Sigmoid colon (tissue), 4 donors: Measurements from ENCODE around the gene CCL26.

ENCODE experiments used
- EP300 ChIP-seq, 4 donors: sonication (generic); formaldehyde crosslinking; IDR thresholded peaks; one replicate each; pipeline ENCODE4 v1.6.1; 2017; ENCODE audit warnings: antibody characterized with exemption in 4 of 4
- POLR2A ChIP-seq, 2 donors: fragments of 450-650 bp; IDR thresholded peaks; one replicate each; pipeline ENCODE4 v1.6.1; 2016; ENCODE audit warnings: antibody characterized with exemption in 2 of 2, mild to moderate bottlenecking in 2 of 2, moderate library complexity in 2 of 2
- POLR2AphosphoS5 ChIP-seq, 4 donors: sonication (generic); formaldehyde crosslinking; IDR thresholded peaks; one replicate each; pipeline ENCODE4 v1.6.1; 2017; ENCODE audit warnings: antibody characterized with exemption in 4 of 4
- TF ChIP-seq, protein P1 (sequence below), 4 experiments: fragments of 450-650 bp in 3 of 4; fragments of 200-600 bp in 1 of 4; IDR thresholded peaks; one replicate each; pipeline ENCODE4 v1.5.1; 2016 to 2019; ENCODE audit warnings: antibody characterized with exemption in 4 of 4, mild to moderate bottlenecking in 3 of 4, moderate library complexity in 2 of 4

DNA sequence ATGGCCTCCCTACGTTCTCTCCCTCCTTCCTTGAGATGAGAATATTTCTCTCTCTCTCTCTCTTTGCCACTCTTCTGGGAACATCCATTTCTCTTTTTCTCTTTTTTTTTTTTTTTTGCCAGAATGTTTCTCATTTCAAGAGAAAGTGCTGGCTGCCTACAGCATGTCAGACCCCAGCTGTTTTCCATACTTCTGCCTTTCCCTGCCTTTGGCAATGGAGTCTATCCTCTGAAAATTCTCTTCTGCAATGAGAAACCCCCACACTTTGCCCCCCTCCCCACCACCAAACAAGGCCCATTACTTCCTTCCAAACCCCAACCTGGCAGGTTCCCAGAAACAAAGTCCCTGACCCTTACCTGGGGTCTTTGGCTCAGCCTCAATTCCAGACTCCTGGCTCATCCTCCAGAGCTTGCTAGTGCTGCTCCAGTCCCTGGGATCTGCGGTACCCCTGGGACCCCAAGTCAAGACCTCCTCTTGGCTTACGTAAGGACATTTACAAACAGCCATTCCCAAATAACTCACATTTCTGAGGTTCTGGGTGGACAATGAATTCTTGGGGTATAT, 17.4 kb upstream of the CCL26 start:
- TF ChIP-seq, protein P1, sequence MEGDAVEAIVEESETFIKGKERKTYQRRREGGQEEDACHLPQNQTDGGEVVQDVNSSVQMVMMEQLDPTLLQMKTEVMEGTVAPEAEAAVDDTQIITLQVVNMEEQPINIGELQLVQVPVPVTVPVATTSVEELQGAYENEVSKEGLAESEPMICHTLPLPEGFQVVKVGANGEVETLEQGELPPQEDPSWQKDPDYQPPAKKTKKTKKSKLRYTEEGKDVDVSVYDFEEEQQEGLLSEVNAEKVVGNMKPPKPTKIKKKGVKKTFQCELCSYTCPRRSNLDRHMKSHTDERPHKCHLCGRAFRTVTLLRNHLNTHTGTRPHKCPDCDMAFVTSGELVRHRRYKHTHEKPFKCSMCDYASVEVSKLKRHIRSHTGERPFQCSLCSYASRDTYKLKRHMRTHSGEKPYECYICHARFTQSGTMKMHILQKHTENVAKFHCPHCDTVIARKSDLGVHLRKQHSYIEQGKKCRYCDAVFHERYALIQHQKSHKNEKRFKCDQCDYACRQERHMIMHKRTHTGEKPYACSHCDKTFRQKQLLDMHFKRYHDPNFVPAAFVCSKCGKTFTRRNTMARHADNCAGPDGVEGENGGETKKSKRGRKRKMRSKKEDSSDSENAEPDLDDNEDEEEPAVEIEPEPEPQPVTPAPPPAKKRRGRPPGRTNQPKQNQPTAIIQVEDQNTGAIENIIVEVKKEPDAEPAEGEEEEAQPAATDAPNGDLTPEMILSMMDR (IDR thresholded peaks at IDR 0.05), result no peak
- TF ChIP-seq POLR2A (IDR thresholded peaks at IDR 0.05) (no peak), EP300 (IDR thresholded peaks at IDR 0.05) (no peak), POLR2AphosphoS5 (IDR thresholded peaks at IDR 0.05) (no peak)
